Stimulated activated CD4-positive, alpha-beta T cell treated with anti-CD3 and anti-CD28 coated beads, Interleukin-1b, Interleukin-23, amount 100 ng/mL, for 48 hours (primary cell): ENCODE measurements around the gene CISD3.
A peak's percentile ranks its signal among the peaks of the same experiment; 100 is the strongest.
"Not testable (repeated sequence)": the region's sequence is repeated elsewhere in the genome, so short reads cannot be mapped to it uniquely, and the experiment has no call there.

Source experiments
- DNase-seq: peaks from one replicate; pipeline ENCODE4 v3.0.0-alpha.2; 2020

CISD3 gene

GRCh38 chr17:38709104-38709820 is 20.9 kb upstream of the CISD3 start:
- DNase-seq, result no peak

- no peak for DNase-seq
Measured at GRCh38 chr17:38709864-38710603, 20.1 kb upstream of the CISD3 start.

- no peak for DNase-seq
Measured at GRCh38 chr17:38710604-38710962, 19.6 kb upstream of the CISD3 start.

- no peak for DNase-seq
Measured at GRCh38 chr17:38710985-38711384, 19.2 kb upstream of the CISD3 start.

- no peak for DNase-seq
Measured at GRCh38 chr17:38711792-38712571, 18.2 kb upstream of the CISD3 start.

- DNase-seq, result no peak
Measured at GRCh38 chr17:38712593-38712992, 17.5 kb upstream of the CISD3 start.

- DNase-seq, result no peak
Measured at GRCh38 chr17:38713456-38714075, 16.6 kb upstream of the CISD3 start.

- DNase-seq, result no peak
Measured at GRCh38 chr17:38715216-38715943, 14.8 kb upstream of the CISD3 start.

- no peak for DNase-seq
Measured at GRCh38 chr17:38716368-38717005, 13.7 kb upstream of the CISD3 start.

GRCh38 chr17:38717139-38717745 is 12.9 kb upstream of the CISD3 start:
- no peak for DNase-seq

- no peak for DNase-seq
Measured at GRCh38 chr17:38719289-38719942, 10.7 kb upstream of the CISD3 start.

- DNase-seq, result no peak
Measured at GRCh38 chr17:38719943-38720641, 10.0 kb upstream of the CISD3 start.

GRCh38 chr17:38720941-38721340 is 9.2 kb upstream of the CISD3 start:
- no peak for DNase-seq

- DNase-seq, result no peak
Measured at GRCh38 chr17:38721802-38722201, 8.3 kb upstream of the CISD3 start.

GRCh38 chr17:38724337-38724988 is 5.7 kb upstream of the CISD3 start:
- no peak for DNase-seq

- DNase-seq, result no peak
Measured at GRCh38 chr17:38725066-38725465, 5.1 kb upstream of the CISD3 start.

GRCh38 chr17:38726145-38726544 is 4.0 kb upstream of the CISD3 start:
- not testable (repeated sequence) for DNase-seq

- peak; percentile 89 for DNase-seq
Measured at GRCh38 chr17:38727736-38728135, 2.4 kb upstream of the CISD3 start.

GRCh38 chr17:38728290-38728831 is 1.8 kb upstream of the CISD3 start:
- peak; percentile 63 for DNase-seq
